GM08714 (cell line): Measurements from ENCODE around the gene KRT5.

Experiments used
- H3K4me3 ChIP-seq: fragments of 200-500 bp; sonication (Bioruptor generic); 2 replicates; pipeline ENCODE4 v1.5.1; 2014; ENCODE audit warnings: mild to moderate bottlenecking, low read length, inconsistent platforms
- ZNF274 ChIP-seq: IDR thresholded peaks from 2 replicates; pipeline ENCODE4 v1.6.1; 2012; ENCODE audit warnings: mild to moderate bottlenecking, low read depth, low read length

The KRT5 gene

DNA sequence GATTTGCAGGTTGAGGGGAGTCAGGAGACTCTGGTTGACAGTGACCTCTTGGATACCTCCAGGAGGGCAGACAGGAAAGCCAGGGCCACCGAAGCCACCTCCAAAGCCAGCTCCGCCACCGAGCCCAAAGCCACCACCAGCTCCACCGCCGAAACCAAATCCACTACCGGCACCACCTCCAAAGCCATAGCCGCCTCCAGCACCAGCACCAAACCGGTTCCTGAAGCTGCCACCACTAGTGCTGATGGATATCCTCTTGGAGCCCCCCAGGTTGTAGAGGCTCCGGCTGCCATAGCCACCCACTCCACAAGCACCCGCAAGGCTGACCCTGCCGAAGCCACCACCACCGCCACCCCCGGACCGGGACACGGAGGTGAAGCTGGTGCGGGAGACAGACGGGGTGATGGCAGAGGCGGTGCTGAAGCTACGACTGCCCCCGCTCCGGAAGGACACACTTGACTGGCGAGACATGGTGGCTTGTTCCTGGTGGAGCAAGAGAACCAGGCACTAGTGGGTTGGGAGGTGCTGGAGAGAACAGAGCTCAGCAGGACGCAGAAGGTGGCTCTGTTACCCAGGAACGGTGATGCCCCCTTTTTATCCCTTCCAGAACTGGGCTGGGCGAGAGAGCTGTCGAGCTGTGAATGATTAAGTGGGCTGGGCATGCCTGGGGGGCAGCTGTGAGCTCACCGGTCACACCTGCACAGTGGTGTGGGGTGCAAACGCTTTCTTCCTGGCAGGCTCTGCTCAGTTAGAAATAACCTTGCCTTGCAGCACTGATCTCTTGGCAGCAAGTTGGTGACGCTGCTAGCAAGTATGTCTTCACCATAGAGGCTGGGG, at the start of gene KRT5:
Gene KRT5 (minus strand): TSS at position 569 of the 837 bp plus-strand sequence. CDS start 98 bp downstream, at position 471.
- H3K4me3 ChIP-seq: no peak within 1 kb of the TSS
- TF ChIP-seq ZNF274: no peak

GRCh38 chr12:52568111-52568510, 47.9 kb upstream of the KRT5 start:
- no peak for TF ChIP-seq ZNF274

GRCh38 chr12:52566847-52567291, 46.7 kb upstream of the KRT5 start:
- H3K4me3 ChIP-seq: no peak overlapping the region
- no peak for TF ChIP-seq ZNF274

More at GRCh38 chr12:52568111-52568510, 47.9 kb upstream of the KRT5 start:
- no peak overlapping the region for H3K4me3 ChIP-seq

- no peak for TF ChIP-seq ZNF274
Observed at GRCh38 chr12:52564582-52564981, 44.4 kb upstream of the KRT5 start.

GRCh38 chr12:52561880-52562449, 41.8 kb upstream of the KRT5 start:
- no peak overlapping the region for H3K4me3 ChIP-seq
- TF ChIP-seq ZNF274: no peak

More at GRCh38 chr12:52564582-52564981, 44.4 kb upstream of the KRT5 start:
- no peak overlapping the region for H3K4me3 ChIP-seq

- no peak for TF ChIP-seq ZNF274
- H3K4me3 ChIP-seq: no peak overlapping the region
Observed at GRCh38 chr12:52559979-52560378, 39.8 kb upstream of the KRT5 start.

- H3K4me3 ChIP-seq: no peak overlapping the region
- no peak for TF ChIP-seq ZNF274
Observed at GRCh38 chr12:52558781-52559445, 38.7 kb upstream of the KRT5 start.

GRCh38 chr12:52557476-52557875, 37.3 kb upstream of the KRT5 start:
- H3K4me3 ChIP-seq: no peak overlapping the region
- no peak for TF ChIP-seq ZNF274

DNA sequence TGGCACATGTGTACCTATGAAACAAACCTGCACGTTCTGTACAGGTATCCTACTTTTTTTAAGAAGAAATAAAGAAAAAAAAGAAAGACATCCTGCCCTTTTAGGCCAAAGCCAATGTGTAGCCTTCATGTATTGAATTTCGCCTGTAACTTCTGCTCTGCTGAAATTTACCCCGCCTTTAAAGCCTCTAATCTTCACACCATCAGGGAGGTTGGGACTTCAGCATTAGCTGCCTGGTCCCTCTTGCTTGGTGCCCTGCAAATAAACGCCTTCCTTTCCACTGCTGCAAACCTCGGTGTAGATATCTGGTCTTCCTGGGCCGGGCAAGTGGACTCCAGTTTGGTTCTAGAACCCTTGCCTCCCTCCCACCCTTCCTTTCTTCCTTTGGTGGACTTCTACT, 35.4 kb upstream of the KRT5 start:
- TF ChIP-seq ZNF274: no peak
- H3K4me3 ChIP-seq: no peak overlapping the region

GRCh38 chr12:52552681-52553195, 32.5 kb upstream of the KRT5 start, which contains the start of gene KRT71:
Gene KRT71 (minus strand): TSS chr12:52553145. CDS start chr12:52553077, 68 bp downstream.
- H3K4me3 ChIP-seq: no peak within 1 kb of the TSS
- no peak for TF ChIP-seq ZNF274

DNA sequence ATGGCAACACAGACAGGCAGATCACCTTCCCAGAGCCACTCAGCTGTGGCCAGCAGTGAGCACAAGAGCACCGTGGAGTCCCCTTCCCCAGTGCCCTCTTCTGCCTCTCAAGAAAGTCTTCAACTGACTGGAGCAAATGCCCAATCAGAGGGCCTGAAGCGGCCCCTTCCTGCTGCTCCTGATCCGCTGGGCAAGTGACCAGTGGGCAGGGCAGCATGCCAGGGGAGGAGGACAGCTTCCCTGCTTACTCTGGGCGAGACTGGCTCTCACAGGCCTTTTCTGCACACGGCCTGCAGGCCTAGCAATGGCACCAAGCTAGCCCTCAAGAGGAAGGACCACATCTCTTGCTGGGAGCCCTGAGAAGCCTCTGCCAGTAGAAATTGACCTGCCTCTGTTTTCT, 31.9 kb upstream of the KRT5 start:
- no peak overlapping the region for H3K4me3 ChIP-seq
- TF ChIP-seq ZNF274: no peak

DNA sequence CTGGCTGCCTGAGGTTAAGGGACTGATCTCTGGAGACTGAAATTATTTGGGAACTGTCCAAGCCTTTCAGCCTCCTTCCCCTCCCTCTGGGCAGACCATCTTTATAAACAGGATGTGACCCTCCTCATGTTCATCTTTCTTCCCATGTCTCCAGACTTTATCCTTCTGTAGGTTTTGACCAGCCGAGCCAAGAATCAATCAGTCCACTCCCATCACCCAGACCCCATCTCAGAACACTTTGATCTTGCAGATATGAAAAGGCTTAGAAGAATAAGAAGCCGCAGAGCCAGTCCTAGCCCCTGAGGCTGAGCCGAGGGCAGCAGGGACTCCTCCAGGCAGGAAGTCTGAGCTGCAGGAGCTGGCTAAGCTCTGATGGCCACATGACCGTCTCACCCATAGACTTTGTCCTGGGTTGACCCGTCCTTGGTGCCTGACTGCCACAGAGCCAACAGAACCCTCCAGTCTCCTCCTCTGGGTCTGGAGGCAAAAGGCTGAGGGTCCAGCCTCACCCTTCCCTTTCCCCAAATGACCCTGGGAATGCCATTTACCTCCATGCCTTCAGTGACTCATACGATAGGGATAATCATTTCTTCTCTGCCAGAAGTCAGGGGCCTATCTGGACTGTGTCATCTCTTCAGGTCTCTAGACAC, 31.1 kb upstream of the KRT5 start:
- H3K4me3 ChIP-seq: no peak overlapping the region
- TF ChIP-seq ZNF274: no peak

- TF ChIP-seq ZNF274: no peak
- no peak overlapping the region for H3K4me3 ChIP-seq
Observed at GRCh38 chr12:52546126-52546525, 25.9 kb upstream of the KRT5 start.
